ENCODE measurements around the gene ADSS2.

DNA sequence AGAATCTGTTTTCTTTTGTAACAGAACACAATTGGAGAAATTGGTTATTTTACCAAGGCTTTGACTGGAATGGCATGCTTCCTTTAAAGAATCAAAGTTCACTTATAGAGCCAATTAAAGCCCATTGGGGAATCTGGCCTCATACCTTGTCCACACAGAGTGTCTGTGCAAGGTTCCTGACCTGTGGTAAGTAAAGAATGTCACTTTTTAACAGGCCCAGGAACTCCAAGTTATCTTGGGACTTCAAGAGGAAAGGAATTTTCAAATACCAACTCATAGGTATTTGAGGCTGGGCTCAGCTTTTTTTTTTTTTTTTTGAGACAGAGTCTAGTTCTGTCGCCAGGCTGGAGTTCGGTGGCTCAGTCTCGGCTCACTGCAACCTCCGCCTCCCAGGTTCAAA, 7.1 kb upstream of the ADSS2 start:
- TF ChIP-seq EZH2 (IDR thresholded peaks at IDR 0.05) (no peak), YY1 (IDR thresholded peaks at IDR 0.05; ENCODE audit: extremely low read depth, insufficient replicate concordance, low read depth, low read length) (no peak), SIN3A (IDR thresholded peaks at IDR 0.05; ENCODE audit: low read depth) (no peak), EZH2phosphoT487 (IDR thresholded peaks at IDR 0.05; ENCODE audit: borderline replicate concordance) (no peak), SP1 (IDR thresholded peaks at IDR 0.05; ENCODE audit: low read depth) (no peak)
- TF ChIP-seq, protein P1, sequence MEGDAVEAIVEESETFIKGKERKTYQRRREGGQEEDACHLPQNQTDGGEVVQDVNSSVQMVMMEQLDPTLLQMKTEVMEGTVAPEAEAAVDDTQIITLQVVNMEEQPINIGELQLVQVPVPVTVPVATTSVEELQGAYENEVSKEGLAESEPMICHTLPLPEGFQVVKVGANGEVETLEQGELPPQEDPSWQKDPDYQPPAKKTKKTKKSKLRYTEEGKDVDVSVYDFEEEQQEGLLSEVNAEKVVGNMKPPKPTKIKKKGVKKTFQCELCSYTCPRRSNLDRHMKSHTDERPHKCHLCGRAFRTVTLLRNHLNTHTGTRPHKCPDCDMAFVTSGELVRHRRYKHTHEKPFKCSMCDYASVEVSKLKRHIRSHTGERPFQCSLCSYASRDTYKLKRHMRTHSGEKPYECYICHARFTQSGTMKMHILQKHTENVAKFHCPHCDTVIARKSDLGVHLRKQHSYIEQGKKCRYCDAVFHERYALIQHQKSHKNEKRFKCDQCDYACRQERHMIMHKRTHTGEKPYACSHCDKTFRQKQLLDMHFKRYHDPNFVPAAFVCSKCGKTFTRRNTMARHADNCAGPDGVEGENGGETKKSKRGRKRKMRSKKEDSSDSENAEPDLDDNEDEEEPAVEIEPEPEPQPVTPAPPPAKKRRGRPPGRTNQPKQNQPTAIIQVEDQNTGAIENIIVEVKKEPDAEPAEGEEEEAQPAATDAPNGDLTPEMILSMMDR (IDR thresholded peaks at IDR 0.05 in 2 of 3, conservative IDR thresholded peaks at IDR 0.05 in 1 of 3; ENCODE audit: borderline replicate concordance in 1 of 3, insufficient read depth in 1 of 3, low read depth in 2 of 3, low read length in 2 of 3): no peak
- TF ChIP-seq, protein P2, sequence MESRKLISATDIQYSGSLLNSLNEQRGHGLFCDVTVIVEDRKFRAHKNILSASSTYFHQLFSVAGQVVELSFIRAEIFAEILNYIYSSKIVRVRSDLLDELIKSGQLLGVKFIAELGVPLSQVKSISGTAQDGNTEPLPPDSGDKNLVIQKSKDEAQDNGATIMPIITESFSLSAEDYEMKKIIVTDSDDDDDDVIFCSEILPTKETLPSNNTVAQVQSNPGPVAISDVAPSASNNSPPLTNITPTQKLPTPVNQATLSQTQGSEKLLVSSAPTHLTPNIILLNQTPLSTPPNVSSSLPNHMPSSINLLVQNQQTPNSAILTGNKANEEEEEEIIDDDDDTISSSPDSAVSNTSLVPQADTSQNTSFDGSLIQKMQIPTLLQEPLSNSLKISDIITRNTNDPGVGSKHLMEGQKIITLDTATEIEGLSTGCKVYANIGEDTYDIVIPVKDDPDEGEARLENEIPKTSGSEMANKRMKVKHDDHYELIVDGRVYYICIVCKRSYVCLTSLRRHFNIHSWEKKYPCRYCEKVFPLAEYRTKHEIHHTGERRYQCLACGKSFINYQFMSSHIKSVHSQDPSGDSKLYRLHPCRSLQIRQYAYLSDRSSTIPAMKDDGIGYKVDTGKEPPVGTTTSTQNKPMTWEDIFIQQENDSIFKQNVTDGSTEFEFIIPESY (IDR thresholded peaks at IDR 0.05; ENCODE audit: extremely low read depth, insufficient replicate concordance, low read length): no peak

All from HCT116 (cell line).